ENCODE data around the gene THOC2.
"Not testable (repeated sequence)": the region's sequence is repeated elsewhere in the genome, so short reads cannot be mapped to it uniquely, and the experiment has no call there.

The THOC2 gene

DNA sequence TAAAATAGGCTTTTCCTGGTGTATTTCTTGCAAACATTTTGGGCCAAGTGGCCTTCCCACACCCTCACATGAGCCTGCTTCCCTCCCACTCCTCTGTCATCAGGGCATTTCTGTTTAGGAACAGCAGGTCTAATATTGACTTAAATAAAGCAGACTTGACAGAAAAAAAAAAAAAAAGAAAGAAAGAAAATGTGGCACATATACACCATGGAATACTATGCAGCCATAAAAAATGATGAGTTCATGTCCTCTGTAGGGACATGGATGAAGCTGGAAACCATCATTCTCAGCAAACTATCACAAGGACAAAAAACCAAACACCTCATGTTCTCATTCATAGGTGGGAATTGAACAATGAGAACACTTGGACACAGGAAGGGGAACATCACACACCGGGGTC lies 2.3 kb upstream of the THOC2 start:
- not testable (repeated sequence) for DNase-seq (ENCODE audit: low read depth)

DNA sequence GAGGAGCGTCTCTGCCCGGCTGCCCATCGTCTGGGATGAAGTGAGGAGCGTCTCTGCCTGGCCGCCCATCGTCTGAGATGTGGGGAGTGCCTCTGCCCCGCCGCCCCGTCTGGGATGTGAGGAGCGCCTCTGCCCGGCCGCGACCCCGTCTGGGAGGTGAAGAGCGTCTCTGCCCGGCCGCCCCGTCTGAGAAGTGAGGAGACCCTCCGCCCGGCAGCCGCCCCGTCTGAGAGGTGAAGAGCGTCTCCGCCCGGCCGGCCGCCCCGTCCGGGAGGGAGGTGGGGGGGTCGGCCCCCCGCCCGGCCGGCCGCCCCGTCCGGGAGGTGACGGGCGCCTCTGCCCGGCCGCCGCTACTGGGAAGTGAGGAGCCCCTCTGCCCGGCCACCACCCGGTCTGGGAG lies 1.2 kb upstream of the THOC2 start:
- DNase-seq (ENCODE audit: low read depth): not testable (repeated sequence)

DNA sequence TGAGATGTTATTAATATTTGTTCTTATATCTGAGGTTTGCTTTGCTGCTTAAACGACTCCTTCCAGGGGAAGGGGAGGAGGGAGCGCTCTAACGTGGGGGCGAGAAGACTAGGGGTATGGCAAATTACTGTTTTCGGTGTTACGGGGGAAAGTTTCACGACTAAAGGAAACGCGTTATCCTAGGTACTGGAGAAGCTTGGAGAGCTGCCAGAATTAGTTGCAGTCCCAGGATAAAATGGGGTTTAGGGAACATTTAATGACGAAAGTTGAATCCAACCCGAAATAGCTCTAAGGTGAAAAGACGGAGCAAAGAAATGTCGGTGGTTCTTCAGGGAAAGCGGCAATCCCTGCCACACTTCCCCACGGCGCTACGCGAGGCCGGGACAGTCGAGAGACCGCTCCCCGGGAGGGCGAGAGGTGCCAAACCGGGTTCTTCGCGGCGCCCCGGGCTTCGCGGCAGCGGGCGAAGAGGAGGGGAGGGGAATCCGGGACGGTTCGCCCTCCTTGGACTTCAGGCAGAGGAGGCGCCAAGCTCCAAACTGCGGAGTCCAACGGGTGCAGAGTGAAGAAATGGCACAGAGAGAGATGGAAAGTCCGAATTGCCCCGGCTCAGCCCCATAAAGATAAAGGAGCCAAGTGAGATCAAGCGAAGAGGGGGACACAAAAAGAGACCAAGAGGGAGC lies 724 bp downstream of the THOC2 start:
- DNase-seq (ENCODE audit: low read depth): no peak

- DNase-seq (ENCODE audit: low read depth): no peak
These were observed 1.4 kb downstream of the THOC2 start for GRCh38 chrX:123731258-123731986.

GRCh38 chrX:123728554-123728953 lies 4.3 kb downstream of the THOC2 start:
- no peak for DNase-seq (ENCODE audit: low read depth)

DNA sequence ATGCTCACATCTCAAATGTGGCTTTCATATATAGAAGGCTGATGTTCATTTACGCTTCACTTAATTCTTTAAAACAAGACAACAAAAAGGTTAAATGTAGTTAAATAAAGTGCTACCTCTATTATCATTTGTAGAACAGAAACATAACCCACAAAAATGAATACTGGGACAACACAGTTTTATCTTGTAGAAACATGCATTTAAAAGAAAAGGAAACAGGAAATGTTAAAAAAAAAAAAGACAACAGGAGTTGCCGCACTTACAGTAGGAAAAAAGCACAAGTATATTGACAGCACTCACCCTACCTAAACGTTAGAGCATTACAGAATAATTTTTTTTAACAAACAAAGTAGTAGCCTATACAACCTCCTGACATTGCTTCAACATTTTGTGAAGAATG lies 4.8 kb downstream of the THOC2 start:
- DNase-seq (ENCODE audit: low read depth): no peak

DNA sequence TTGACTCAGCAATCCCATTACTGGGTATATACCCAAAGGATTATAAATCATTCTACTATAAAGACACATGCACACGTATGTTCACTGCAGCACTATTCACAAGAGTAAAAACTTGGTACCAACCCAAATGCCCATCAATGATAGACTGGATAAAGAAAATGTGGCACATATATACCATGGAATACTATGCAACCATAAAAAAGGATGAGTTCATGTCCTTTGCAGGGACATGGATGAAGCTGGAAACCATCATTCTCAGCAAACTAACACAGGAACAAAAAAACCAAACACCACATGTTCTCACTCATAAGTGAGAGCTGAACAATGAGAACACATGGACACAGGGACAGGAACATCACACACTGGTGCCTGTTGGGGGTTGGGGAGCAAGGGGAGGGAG lies 10.7 kb downstream of the THOC2 start:
- DNase-seq (ENCODE audit: low read depth): not testable (repeated sequence)

DNA sequence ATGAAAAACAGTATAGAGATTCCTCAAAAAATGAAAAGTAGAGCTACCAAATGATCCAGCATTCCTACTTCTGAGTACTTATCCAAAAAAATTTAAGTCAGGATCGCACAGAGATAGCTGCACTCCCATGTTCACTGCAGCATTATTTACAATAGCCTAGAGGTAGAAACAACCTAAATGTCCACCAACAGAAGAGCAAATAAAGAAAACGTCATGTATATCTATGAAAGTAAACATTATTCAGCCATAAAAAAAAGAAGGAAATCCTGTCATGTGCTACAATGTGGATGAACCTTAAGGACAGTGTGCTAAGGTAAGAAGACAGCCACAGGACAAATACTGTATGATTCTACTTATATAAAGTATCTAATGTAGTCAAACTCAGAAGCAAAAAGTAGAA lies 12.4 kb downstream of the THOC2 start:
- DNase-seq (ENCODE audit: low read depth): no peak

- DNase-seq (ENCODE audit: low read depth): no peak
These were observed 19.0 kb downstream of the THOC2 start for GRCh38 chrX:123713841-123714240.

- no peak for DNase-seq (ENCODE audit: low read depth)
These were observed 19.4 kb downstream of the THOC2 start for GRCh38 chrX:123713434-123713833.

- not testable (repeated sequence) for DNase-seq (ENCODE audit: low read depth)
These were observed 21.7 kb downstream of the THOC2 start for GRCh38 chrX:123711201-123711600.

- DNase-seq (ENCODE audit: low read depth): no peak
These were observed 28.1 kb downstream of the THOC2 start for GRCh38 chrX:123704781-123705180.

GRCh38 chrX:123698979-123699520 lies 33.8 kb downstream of the THOC2 start:
- DNase-seq (ENCODE audit: low read depth): no peak

DNA sequence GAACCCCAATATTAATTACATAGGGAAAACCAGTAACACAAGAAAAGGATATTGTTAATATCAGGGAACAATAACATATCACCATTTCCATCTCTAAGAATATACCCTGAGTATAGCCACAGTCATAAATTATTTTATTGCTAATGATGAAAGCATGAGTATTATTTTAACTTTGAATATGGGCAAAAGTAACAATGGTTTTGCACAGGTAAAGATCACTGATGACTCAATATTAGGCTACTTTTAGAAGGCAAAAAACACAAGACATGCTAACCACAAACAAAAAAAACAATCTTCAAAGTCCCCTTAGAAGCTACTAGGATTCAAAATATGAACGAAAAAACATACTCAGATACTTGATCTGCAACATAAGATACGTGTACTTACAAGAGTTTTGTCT lies 36.5 kb downstream of the THOC2 start:
- DNase-seq (ENCODE audit: low read depth): no peak

GRCh38 chrX:123695242-123695641 lies 37.6 kb downstream of the THOC2 start:
- DNase-seq (ENCODE audit: low read depth): no peak

- DNase-seq (ENCODE audit: low read depth): no peak
These were observed 41.1 kb downstream of the THOC2 start for GRCh38 chrX:123691776-123692175.

- DNase-seq (ENCODE audit: low read depth): no peak
These were observed 44.3 kb downstream of the THOC2 start for GRCh38 chrX:123688524-123688923.

GRCh38 chrX:123685232-123685631 lies 47.6 kb downstream of the THOC2 start:
- DNase-seq (ENCODE audit: low read depth): no peak

GRCh38 chrX:123682186-123682585 lies 50.7 kb downstream of the THOC2 start:
- DNase-seq (ENCODE audit: low read depth): no peak

- not testable (repeated sequence) for DNase-seq (ENCODE audit: low read depth)
These were observed 53.0 kb downstream of the THOC2 start for GRCh38 chrX:123679733-123680460.

DNA sequence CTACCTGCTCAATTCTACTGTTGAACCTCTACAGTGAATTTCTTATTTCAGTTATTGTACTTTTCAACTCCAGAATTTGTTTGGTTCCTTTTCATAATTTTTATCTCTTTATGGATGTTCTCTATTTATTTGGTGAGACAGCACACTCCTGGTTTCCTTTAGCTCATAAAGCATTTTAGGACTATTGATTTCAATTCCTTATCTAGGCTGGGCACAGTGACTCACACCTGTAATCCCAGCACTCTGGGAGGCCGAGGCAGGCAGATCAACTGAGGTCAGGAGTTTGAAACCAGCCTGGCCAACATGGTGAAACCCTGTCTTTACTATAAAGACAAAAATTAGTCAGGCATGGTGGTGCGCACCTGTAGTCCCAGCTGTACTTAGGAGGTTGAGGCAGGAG lies 57.7 kb downstream of the THOC2 start:
- no peak for DNase-seq (ENCODE audit: low read depth)

DNA sequence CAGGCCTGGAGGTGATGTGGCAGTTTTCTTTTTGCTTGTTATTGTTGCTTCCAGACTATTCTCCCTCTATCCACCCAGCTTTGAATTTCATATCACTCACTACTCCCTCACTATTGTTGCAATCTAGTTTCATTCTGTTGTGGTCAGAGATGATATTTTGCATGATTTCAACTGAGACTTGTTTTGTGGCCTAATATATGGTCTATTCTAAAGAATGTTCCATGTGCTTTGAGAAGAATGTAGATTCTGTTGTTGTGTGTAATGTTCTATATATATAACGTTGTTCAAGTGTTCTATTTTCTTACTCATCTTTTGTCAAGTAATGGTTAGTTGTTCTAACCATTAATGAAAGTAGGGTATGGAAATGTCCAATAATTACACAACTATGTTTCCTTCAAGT lies 59.0 kb downstream of the THOC2 start:
- no peak for DNase-seq (ENCODE audit: low read depth)

- DNase-seq (ENCODE audit: low read depth): no peak
These were observed 67.7 kb downstream of the THOC2 start for GRCh38 chrX:123665197-123665596.

Measured in activated T-helper 9 cell treated with anti-CD3 and anti-CD28 coated beads, Interleukin-2, amount 50 U/mL, for 16 hours (primary cell).